Smooth muscle cell (in vitro differentiated cells): ENCODE data around the gene IKZF1. TPM values are rescaled to one million over a fixed set of nuclear protein-coding genes. Genes with fewer than 3 reads are reported as not detected.

Experiments
- DNase-seq: peaks from one replicate; lab custom pipeline; 2025; ENCODE audit not compliant: unreplicated experiment; lab: John Stamatoyannopoulos, UW
- H2AFZ ChIP-seq: fragments of 200-600 bp; sonication (generic); 2 replicates; pipeline ENCODE4 v1.6.0; 2016; ENCODE audit warnings: antibody characterized with exemption, low read depth, mild to moderate bottlenecking
- H3F3A ChIP-seq: fragments of 200-600 bp; sonication (generic); 2 replicates; pipeline ENCODE4 v1.6.0; 2017; ENCODE audit warnings: antibody characterized with exemption, low read depth
- H3K27ac ChIP-seq: fragments of 200-600 bp; sonication (generic); 2 replicates; pipeline ENCODE4 v1.5.1; 2016; ENCODE audit warnings: low read depth, mild to moderate bottlenecking
- H3K27me3 ChIP-seq: fragments of 200-600 bp; sonication (generic); 2 replicates; pipeline ENCODE4 v1.6.1; 2016; ENCODE audit warnings: low read depth, mild to moderate bottlenecking
- H3K36me3 ChIP-seq: fragments of 200-600 bp; sonication (generic); 2 replicates; pipeline ENCODE4 v1.5.1; 2016; ENCODE audit warnings: low read depth
- H3K4me1 ChIP-seq: fragments of 200-600 bp; sonication (generic); 2 replicates; pipeline ENCODE4 v1.5.1; 2016; ENCODE audit warnings: low read depth
- H3K4me2 ChIP-seq: fragments of 200-600 bp; sonication (generic); 2 replicates; pipeline ENCODE4 v1.6.0; 2016; ENCODE audit warnings: mild to moderate bottlenecking
- H3K4me3 ChIP-seq: fragments of 200-600 bp; sonication (generic); 2 replicates; pipeline ENCODE4 v1.5.1; 2016; ENCODE audit warnings: mild to moderate bottlenecking
- H3K79me2 ChIP-seq: fragments of 200-600 bp; sonication (generic); 2 replicates; pipeline ENCODE4 v1.6.0; 2016; ENCODE audit warnings: low read depth, mild to moderate bottlenecking
- H3K9ac ChIP-seq: fragments of 200-600 bp; sonication (generic); 2 replicates; pipeline ENCODE4 v1.6.0; 2016; ENCODE audit warnings: low read depth
- H3K9me3 ChIP-seq: fragments of 200-600 bp; sonication (generic); replicated peaks from 2 replicates; pipeline ENCODE4 v1.5.1; 2016; ENCODE audit warnings: low read depth
- H4K20me1 ChIP-seq: fragments of 200-600 bp; sonication (generic); 2 replicates; pipeline ENCODE4 v1.6.0; 2016; ENCODE audit warnings: low read depth
- CTCF ChIP-seq: fragments of 200-600 bp; sonication (generic); IDR thresholded peaks from 2 replicates; pipeline ENCODE4 v1.5.1; 2017; ENCODE audit warnings: borderline replicate concordance, mild to moderate bottlenecking, antibody characterized with exemption; ENCODE audit not compliant: insufficient read depth, poor library complexity, severe bottlenecking
- WGBS: methylation state at CpG from one replicate; pipeline ENCODE4 v1.1.7; 2016; ENCODE audit warnings: low lambda C conversion rate; 5-methylcytosine and 5-hydroxymethylcytosine counted together
- polyA plus RNA-seq: library from polyadenylated mRNA; unstranded; fragments of >200 nt; fragmentation: Nextera tagmentation; extraction: Ambion mirVana; gene quantifications from 2 replicates; pipeline ENCODE4 v1.2.1, GENCODE V29; 2016
- total RNA-seq: library from RNA; depleted of rRNA; stranded (reverse); fragments of >200 nt; gene quantifications from 2 replicates; pipeline ENCODE4 v1.2.3, GENCODE V29; 2014

Gene IKZF1
- total and polyA plus RNA-seq, 2 experiments from 2014 or later: not detected

GRCh38 chr7:50347693-50348092 lies 43.2 kb downstream of the IKZF1 start:
- TF ChIP-seq CTCF: no peak
- no peaks in the 10 kb centered on the region for H3K4me1 ChIP-seq
- H3K27me3 ChIP-seq: peaks cover 6% of the 10 kb centered on the region
- no peak for DNase-seq
- H4K20me1 ChIP-seq: no peaks in the 10 kb centered on the region
- no peaks in the 10 kb centered on the region for H3K79me2 ChIP-seq
- no peaks in the 10 kb centered on the region for H3K9me3 ChIP-seq
- H3K27ac ChIP-seq: no peak overlapping the region
- H2AFZ ChIP-seq: no peak overlapping the region
- no peak overlapping the region for H3K4me3 ChIP-seq
- H3K9ac ChIP-seq: no peak overlapping the region
- no peak overlapping the region for H3K4me2 ChIP-seq
- H3F3A ChIP-seq: peaks cover 4% of the 10 kb centered on the region
- no peaks in the 10 kb centered on the region for H3K36me3 ChIP-seq
- 92% methylated on average over 10 of the region's 10 CpGs for WGBS

- no peaks in the 10 kb centered on the region for H3K4me1 ChIP-seq
- no peak overlapping the region for H3K4me2 ChIP-seq
- H3K27me3 ChIP-seq: peaks cover under 1% of the 10 kb centered on the region
- H3F3A ChIP-seq: peaks cover 4% of the 10 kb centered on the region
- no peak overlapping the region for H3K9ac ChIP-seq
- 95% methylated on average over 8 of the region's 8 CpGs for WGBS
- no peaks in the 10 kb centered on the region for H3K9me3 ChIP-seq
- H3K27ac ChIP-seq: no peak overlapping the region
- no peak for DNase-seq
- TF ChIP-seq CTCF: no peak
- H3K4me3 ChIP-seq: no peak overlapping the region
- H2AFZ ChIP-seq: no peak overlapping the region
- no peaks in the 10 kb centered on the region for H4K20me1 ChIP-seq
- H3K79me2 ChIP-seq: no peaks in the 10 kb centered on the region
- H3K36me3 ChIP-seq: no peaks in the 10 kb centered on the region
These were observed 44.1 kb downstream of the IKZF1 start for GRCh38 chr7:50348469-50349162.

GRCh38 chr7:50349399-50349798 lies 44.9 kb downstream of the IKZF1 start:
- Histone ChIP-seq H3K9ac (no peak overlapping the region), H3K79me2 (no peaks in the 10 kb centered on the region), H3K27me3 (peaks cover 5% of the 10 kb centered on the region), H3F3A (peaks cover 4% of the 10 kb centered on the region), H3K4me3 (no peak overlapping the region), H3K9me3 (no peaks in the 10 kb centered on the region), H3K27ac (no peak overlapping the region), H3K36me3 (no peaks in the 10 kb centered on the region), H4K20me1 (no peaks in the 10 kb centered on the region), H3K4me1 (no peaks in the 10 kb centered on the region), H2AFZ (no peak overlapping the region), H3K4me2 (no peak overlapping the region)
- TF ChIP-seq CTCF: no peak
- 95% methylated on average over 6 of the region's 6 CpGs for WGBS
- no peak for DNase-seq
